ENCODE data around the gene PCSK4.

DNA sequence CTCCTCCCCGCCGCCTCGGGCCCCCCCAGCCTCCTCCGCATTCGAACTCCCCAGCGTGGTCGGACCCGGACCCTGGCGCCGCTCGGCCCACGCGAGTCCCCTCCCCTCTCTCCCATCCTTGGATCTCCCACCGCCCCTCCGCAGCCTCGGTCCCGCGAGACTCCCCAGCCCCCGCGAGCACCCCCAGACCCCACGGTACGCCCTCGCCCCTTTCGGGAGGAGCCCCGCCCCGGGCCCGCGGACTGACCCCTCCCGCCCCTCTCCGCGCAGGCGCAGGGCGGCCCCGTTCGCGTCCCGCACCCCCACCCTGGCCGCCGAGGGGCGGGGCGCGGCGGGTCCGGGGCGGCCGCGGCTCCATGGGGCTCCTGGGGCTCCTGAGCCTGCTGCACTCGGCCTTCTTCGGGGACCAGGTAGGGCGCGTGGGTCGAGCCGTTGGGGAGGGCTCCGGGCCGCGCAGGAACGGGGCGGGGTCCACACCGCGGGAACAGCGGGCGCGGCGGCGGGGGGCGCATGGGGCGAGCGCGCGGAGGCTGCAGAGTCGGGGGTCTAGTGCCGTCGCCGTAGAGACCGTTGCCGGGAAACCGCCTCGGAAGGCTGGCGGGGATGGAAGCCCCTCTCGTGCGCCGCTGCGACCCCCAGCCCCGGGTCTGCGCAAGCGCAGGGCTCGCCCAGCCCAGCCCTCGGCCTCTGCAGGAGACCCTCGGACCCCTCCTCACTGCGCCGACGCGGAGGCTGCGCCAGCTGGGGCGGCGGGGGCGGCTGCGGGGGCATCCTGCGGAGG is 44.0 kb downstream of the PCSK4 start:
- TF ChIP-seq EZH2 (IDR thresholded peaks at IDR 0.05; ENCODE audit: borderline replicate concordance, control insufficient read depth, low read depth, low read length) (no peak), EGR1 (IDR thresholded peaks at IDR 0.05; ENCODE audit: borderline replicate concordance in 1 of 2, low read depth in 2 of 2, low read length in 2 of 2) (no peak), TBL1XR1 (IDR thresholded peaks at IDR 0.05; ENCODE audit: low read depth, low read length) (no peak), FOS (IDR thresholded peaks at IDR 0.05; ENCODE audit: borderline replicate concordance, extremely low read depth, insufficient read length) (no peak)
- TF ChIP-seq, protein P1, sequence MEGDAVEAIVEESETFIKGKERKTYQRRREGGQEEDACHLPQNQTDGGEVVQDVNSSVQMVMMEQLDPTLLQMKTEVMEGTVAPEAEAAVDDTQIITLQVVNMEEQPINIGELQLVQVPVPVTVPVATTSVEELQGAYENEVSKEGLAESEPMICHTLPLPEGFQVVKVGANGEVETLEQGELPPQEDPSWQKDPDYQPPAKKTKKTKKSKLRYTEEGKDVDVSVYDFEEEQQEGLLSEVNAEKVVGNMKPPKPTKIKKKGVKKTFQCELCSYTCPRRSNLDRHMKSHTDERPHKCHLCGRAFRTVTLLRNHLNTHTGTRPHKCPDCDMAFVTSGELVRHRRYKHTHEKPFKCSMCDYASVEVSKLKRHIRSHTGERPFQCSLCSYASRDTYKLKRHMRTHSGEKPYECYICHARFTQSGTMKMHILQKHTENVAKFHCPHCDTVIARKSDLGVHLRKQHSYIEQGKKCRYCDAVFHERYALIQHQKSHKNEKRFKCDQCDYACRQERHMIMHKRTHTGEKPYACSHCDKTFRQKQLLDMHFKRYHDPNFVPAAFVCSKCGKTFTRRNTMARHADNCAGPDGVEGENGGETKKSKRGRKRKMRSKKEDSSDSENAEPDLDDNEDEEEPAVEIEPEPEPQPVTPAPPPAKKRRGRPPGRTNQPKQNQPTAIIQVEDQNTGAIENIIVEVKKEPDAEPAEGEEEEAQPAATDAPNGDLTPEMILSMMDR (IDR thresholded peaks at IDR 0.05 in 2 of 3, conservative IDR thresholded peaks at IDR 0.05 in 1 of 3; ENCODE audit: control insufficient read depth in 2 of 3, extremely low read depth in 1 of 3, insufficient read depth in 1 of 3, low read depth in 3 of 3, low read length in 3 of 3) = no peak
- TF ChIP-seq, protein P2, sequence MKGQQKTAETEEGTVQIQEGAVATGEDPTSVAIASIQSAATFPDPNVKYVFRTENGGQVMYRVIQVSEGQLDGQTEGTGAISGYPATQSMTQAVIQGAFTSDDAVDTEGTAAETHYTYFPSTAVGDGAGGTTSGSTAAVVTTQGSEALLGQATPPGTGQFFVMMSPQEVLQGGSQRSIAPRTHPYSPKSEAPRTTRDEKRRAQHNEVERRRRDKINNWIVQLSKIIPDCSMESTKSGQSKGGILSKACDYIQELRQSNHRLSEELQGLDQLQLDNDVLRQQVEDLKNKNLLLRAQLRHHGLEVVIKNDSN (IDR thresholded peaks at IDR 0.05; ENCODE audit: borderline replicate concordance, extremely low read length, insufficient read depth, low read depth, low read length) = no peak

All from GM12878 (cell line).